Tibial nerve (tissue), 4 donors: Measurements from ENCODE around the gene GGTLC2. TPM values are rescaled to one million over a fixed set of nuclear protein-coding genes. Genes with fewer than 3 reads are reported as not detected.
"Not testable (repeated sequence)": the region's sequence is repeated elsewhere in the genome, so short reads cannot be mapped to it uniquely, and the experiment has no call there.

Source experiments
- DNase-seq, 2 donors: peaks; one replicate each; pipeline ENCODE4 v3.0.0-alpha.2; 2019; ENCODE audit warnings: low spot score in 2 of 2
- H3K27ac ChIP-seq, 4 donors: fragments of 200-600 bp; sonication (generic) in 3 of 4; one replicate each; pipeline ENCODE4 v1.5.1; 2017 to 2019; ENCODE audit warnings: mild to moderate bottlenecking in 1 of 4
- H3K27me3 ChIP-seq, 2 donors: fragments of 200-600 bp; sonication (generic) in 1 of 2; one replicate each; pipeline versions ENCODE4 v1.5.1 to v1.6.0; 2017 to 2019
- H3K36me3 ChIP-seq, 3 donors: fragments of 200-600 bp; sonication (generic); one replicate each; pipeline ENCODE4 v1.5.1; 2018 to 2019
- H3K4me1 ChIP-seq, 4 donors: fragments of 200-600 bp; sonication (generic) in 3 of 4; one replicate each; pipeline ENCODE4 v1.5.1; 2017 to 2019
- H3K4me3 ChIP-seq, 4 donors: fragments of 200-600 bp; sonication (generic) in 3 of 4; one replicate each; pipeline ENCODE4 v1.5.1; 2017 to 2019; ENCODE audit warnings: mild to moderate bottlenecking in 1 of 4, moderate library complexity in 1 of 4
- H3K9me3 ChIP-seq, 4 donors: fragments of 200-600 bp; sonication (generic) in 3 of 4; one replicate each; pipeline ENCODE4 v1.5.1; 2017 to 2019
- CTCF ChIP-seq, 5 experiments: fragments of 200-600 bp in 3 of 5; fragments of 450-650 bp in 2 of 5; sonication (generic) in 3 of 5; IDR thresholded peaks; one replicate each; pipeline ENCODE4 v1.5.1; 2016 to 2019; ENCODE audit warnings: antibody characterized with exemption in 5 of 5, mild to moderate bottlenecking in 3 of 5, moderate library complexity in 2 of 5
- EP300 ChIP-seq, 2 donors: sonication (generic); formaldehyde crosslinking; IDR thresholded peaks; one replicate each; pipeline ENCODE4 v1.6.1; 2017; ENCODE audit warnings: antibody characterized with exemption in 2 of 2, mild to moderate bottlenecking in 1 of 2
- POLR2A ChIP-seq, 2 donors: fragments of 450-650 bp; IDR thresholded peaks; one replicate each; pipeline ENCODE4 v1.6.1; 2017; ENCODE audit warnings: antibody characterized with exemption in 2 of 2, mild to moderate bottlenecking in 2 of 2, moderate library complexity in 2 of 2
- WGBS, 2 donors: methylation state at CpG; one replicate each; pipeline ENCODE4 v1.1.5; 2018; 5-methylcytosine and 5-hydroxymethylcytosine counted together
- total RNA-seq, 4 donors: library from RNA; depleted of rRNA; stranded (reverse); fragments of >200 nt; gene quantifications; one replicate each; pipeline ENCODE4 v1.1.0, GENCODE V29; 2016

The GGTLC2 gene
- total RNA-seq = not detected

- WGBS, 2 donors = no CpG with 5 or more reads among the region's 30 CpGs
- DNase-seq = not testable (repeated sequence)
These were observed at the start of gene GGTLC2 for GRCh38 chr22:22644314-22644713. TSS of gene GGTLC2 (plus strand) at chr22:22644614. CDS start at chr22:22646346, 1,732 bp downstream.

GRCh38 chr22:22595001-22595835 lies 49.2 kb upstream of the GGTLC2 start:
- Histone ChIP-seq H3K4me3 (no peak overlapping the region), H3K27ac (no peak overlapping the region), H3K27me3 (no peaks in the 10 kb centered on the region), H3K4me1 (no peaks in the 10 kb centered on the region), H3K36me3 (no peaks in the 10 kb centered on the region), H3K9me3 (no peaks in the 10 kb centered on the region)
- TF ChIP-seq EP300 (IDR thresholded peaks at IDR 0.05) (no peak), CTCF (IDR thresholded peaks at IDR 0.05) (no peak), POLR2A (IDR thresholded peaks at IDR 0.05) (no peak)
- DNase-seq = no peak
- WGBS, 2 donors = 83 to 84% methylated on average over 5 of the region's 5 CpGs

More at GRCh38 chr22:22644314-22644713, at the start of gene GGTLC2:
- not testable (repeated sequence) for H3K27ac ChIP-seq, H3K27me3 ChIP-seq, H3K36me3 ChIP-seq, H3K4me1 ChIP-seq, H3K9me3 ChIP-seq, H3K4me3 ChIP-seq

DNA sequence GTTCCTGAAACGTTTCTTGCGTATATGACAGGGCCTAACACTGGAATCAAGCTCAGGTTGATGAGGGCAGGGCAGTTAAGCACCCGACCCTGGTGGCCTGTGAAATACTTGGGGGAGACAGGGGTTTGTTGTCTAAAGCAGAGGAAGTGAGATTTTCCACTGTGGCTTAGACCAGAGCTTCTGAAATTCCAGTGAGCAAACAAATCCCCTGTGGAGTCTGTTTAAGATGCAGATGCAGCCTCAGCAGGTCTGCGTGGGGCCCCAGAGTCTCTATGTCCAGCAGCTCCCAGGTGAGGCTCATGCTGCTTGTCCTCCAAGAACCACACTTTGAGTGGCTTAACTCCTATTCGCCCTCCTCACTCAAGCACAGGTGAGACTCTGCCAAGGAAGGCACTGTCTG lies 46.3 kb upstream of the GGTLC2 start:
- Histone ChIP-seq H3K27me3 (no peaks in the 10 kb centered on the region), H3K36me3 (no peaks in the 10 kb centered on the region), H3K27ac (no peak overlapping the region), H3K9me3 (no peaks in the 10 kb centered on the region), H3K4me1 (no peaks in the 10 kb centered on the region), H3K4me3 (no peak overlapping the region)
- no peak for DNase-seq
- 60 to 61% methylated on average over 5 of the region's 5 CpGs for WGBS, 2 donors
- TF ChIP-seq CTCF (IDR thresholded peaks at IDR 0.05) = no peak
- TF ChIP-seq EP300 (IDR thresholded peaks at IDR 0.05) = no peak
- TF ChIP-seq POLR2A (IDR thresholded peaks at IDR 0.05) = no peak

- DNase-seq = no peak
- 56 to 63% methylated on average over 3 of the region's 3 CpGs for WGBS, 2 donors
- TF ChIP-seq POLR2A (IDR thresholded peaks at IDR 0.05) (no peak), CTCF (IDR thresholded peaks at IDR 0.05) (no peak), EP300 (IDR thresholded peaks at IDR 0.05) (no peak)
- no peaks in the 10 kb centered on the region for H3K27me3 ChIP-seq
- no peaks in the 10 kb centered on the region for H3K36me3 ChIP-seq
- no peak overlapping the region for H3K27ac ChIP-seq
- no peaks in the 10 kb centered on the region for H3K9me3 ChIP-seq
- no peak overlapping the region for H3K4me3 ChIP-seq
- no peaks in the 10 kb centered on the region for H3K4me1 ChIP-seq
These were observed 45.2 kb upstream of the GGTLC2 start for GRCh38 chr22:22599248-22599647.

- TF ChIP-seq CTCF (IDR thresholded peaks at IDR 0.05) = no peak
- TF ChIP-seq POLR2A (IDR thresholded peaks at IDR 0.05) = no peak
- TF ChIP-seq EP300 (IDR thresholded peaks at IDR 0.05) = no peak
- no peaks in the 10 kb centered on the region for H3K27me3 ChIP-seq
These were observed 43.7 kb upstream of the GGTLC2 start for GRCh38 chr22:22600531-22601261.

More at GRCh38 chr22:22600531-22601261, 43.7 kb upstream of the GGTLC2 start:
- Histone ChIP-seq H3K36me3 (no peaks in the 10 kb centered on the region), H3K4me1 (no peaks in the 10 kb centered on the region), H3K27ac (no peak overlapping the region), H3K9me3 (no peaks in the 10 kb centered on the region), H3K4me3 (no peak overlapping the region)
- WGBS, 2 donors = 83 to 88% methylated on average over 6 of the region's 6 CpGs
- DNase-seq = no peak
